Uterus (tissue), 2 donors: ENCODE measurements around the gene IPPK.

Experiments
- CTCF ChIP-seq, 4 experiments: fragments of 200-600 bp in 2 of 4; fragments of 450-650 bp in 2 of 4; sonication (generic) in 2 of 4; IDR thresholded peaks; one replicate each; pipeline ENCODE4 v1.5.1; 2016 to 2019; ENCODE audit warnings: antibody characterized with exemption in 4 of 4, mild to moderate bottlenecking in 2 of 4, moderate library complexity in 1 of 4
- POLR2A ChIP-seq, 2 donors: fragments of 450-650 bp; IDR thresholded peaks; one replicate each; pipeline ENCODE4 v1.6.1; 2016; ENCODE audit warnings: antibody characterized with exemption in 2 of 2, mild to moderate bottlenecking in 1 of 2, moderate library complexity in 1 of 2

GRCh38 chr9:92632641-92633040, 37.3 kb downstream of the IPPK start:
- TF ChIP-seq CTCF (IDR thresholded peaks at IDR 0.05) (no peak), POLR2A (IDR thresholded peaks at IDR 0.05) (no peak)
